ENCODE measurements around the gene OR2T11.

GRCh38 chr1:248618119-248618518, 16.8 kb downstream of the OR2T11 start:
- TF ChIP-seq POLR2A (IDR thresholded peaks at IDR 0.05): no peak
- TF ChIP-seq CTCF (IDR thresholded peaks at IDR 0.05): no peak

Measured in suprapubic skin (tissue), 3 donors.